GM12878 (cell line): ENCODE data around the gene LIG1. TPM values are rescaled to one million over a fixed set of nuclear protein-coding genes. Genes with fewer than 3 reads are reported as not detected.

Experiments
- ATAC-seq: fragments of 200-7000 bp; cut with Tn5 transposase; 3 replicates; pipeline ENCODE4 v1.9.1; 2020; ENCODE audit warnings: mild to moderate bottlenecking, moderate library complexity
- BruUV-seq: library from RNA; stranded (reverse); fragments of 400-500 nt; replicated peaks from 2 replicates; lab custom pipeline; 2021; lab: Mats Ljungman, UMichigan
- CTCF ChIA-PET: fragments of 300-600 bp; sonication (Branson Sonifier 250); formaldehyde crosslinking; extraction: SDS; loops from one replicate; lab custom pipeline; 2021; ENCODE audit warnings: inconsistent platforms; lab: Yijun Ruan, JAX
- POLR2A ChIA-PET: fragments of 350-600 bp; formaldehyde crosslinking; extraction: SDS; loops from one replicate; lab custom pipeline; 2021; ENCODE audit warnings: inconsistent platforms; lab: Charles Lee
- RAD21 ChIA-PET: fragments of 300-600 bp; sonication (Branson Sonifier 250); formaldehyde crosslinking; loops from one replicate; lab custom pipeline; 2023; ENCODE audit warnings: antibody characterized with exemption; ENCODE audit not compliant: unreplicated experiment; lab: Charles Lee
- SMC1A ChIA-PET: fragments of 300-600 bp; sonication (Branson Sonifier 250); formaldehyde crosslinking; loops from one replicate; lab custom pipeline; 2023; ENCODE audit not compliant: unreplicated experiment, uncharacterized antibody; lab: Charles Lee
- DNase-seq: peaks from one replicate; pipeline ENCODE4 v3.0.0-alpha.2; 2011; ENCODE audit warnings: low read depth, low spot score
- FAIRE-seq: peaks from 3 replicates; lab custom pipeline; 2011; peaks lifted over from hg19 to GRCh38; lab: Jason Lieb, UNC
- H2AFZ ChIP-seq: 2 replicates; pipeline ENCODE4 v1.6.0; 2011; ENCODE audit warnings: low read depth, low read length, control low read depth; ENCODE audit not compliant: control insufficient read depth
- H3K27ac ChIP-seq: 2 replicates; pipeline ENCODE4 v1.5.1; 2011; ENCODE audit warnings: control low read depth; ENCODE audit not compliant: control insufficient read depth, insufficient read depth
- H3K27me3 ChIP-seq, 2 experiments: replicated peaks in 1 of 2; 2 replicates each; pipeline versions ENCODE4 v1.6.0 to v1.6.1; 2011; ENCODE audit warnings: low read length in 1 of 2; ENCODE audit not compliant: control insufficient read depth in 2 of 2, insufficient read depth in 2 of 2
- H3K36me3 ChIP-seq, 2 experiments: 2 replicates each; pipeline ENCODE4 v1.5.1; 2011; ENCODE audit warnings: low read length in 1 of 2; ENCODE audit not compliant: control insufficient read depth in 2 of 2, insufficient read depth in 2 of 2
- H3K4me1 ChIP-seq: 2 replicates; pipeline ENCODE4 v1.6.1; 2011; ENCODE audit warnings: mild to moderate bottlenecking, low read length, moderate library complexity, mixed read lengths; ENCODE audit not compliant: control insufficient read depth, insufficient read depth
- H3K4me2 ChIP-seq: 2 replicates; pipeline ENCODE4 v1.6.0; 2011; ENCODE audit warnings: control low read depth; ENCODE audit not compliant: control insufficient read depth, insufficient read depth
- H3K4me3 ChIP-seq: fragments of 200-600 bp; sonication (generic); 2 replicates; pipeline ENCODE4 v1.5.1; 2016
- H3K79me2 ChIP-seq: 2 replicates; pipeline ENCODE4 v1.6.0; 2011; ENCODE audit warnings: low read length; ENCODE audit not compliant: control insufficient read depth, insufficient read depth
- H3K9ac ChIP-seq: 2 replicates; pipeline ENCODE4 v1.8.0; 2011; ENCODE audit warnings: low read length, control low read depth, mixed read lengths; ENCODE audit not compliant: control insufficient read depth, insufficient read depth
- H3K9me3 ChIP-seq: replicated peaks from 3 replicates; pipeline ENCODE4 v1.5.1; 2011; ENCODE audit warnings: mild to moderate bottlenecking, low read length; ENCODE audit not compliant: control insufficient read depth, insufficient read depth
- H4K20me1 ChIP-seq: 2 replicates; pipeline ENCODE4 v1.6.0; 2011; ENCODE audit not compliant: control insufficient read depth, insufficient read depth
- CHD1 ChIP-seq: IDR thresholded peaks from 2 replicates; pipeline ENCODE4 v1.6.1; 2012; ENCODE audit warnings: low read depth, low read length, improper control_type of control experiment
- FOXM1 ChIP-seq: IDR thresholded peaks from 2 replicates; pipeline ENCODE4 v1.6.1; 2012; ENCODE audit warnings: low read depth, mild to moderate bottlenecking, inconsistent platforms, low read length, moderate library complexity
- GABPA ChIP-seq: IDR thresholded peaks from 2 replicates; pipeline ENCODE4 v1.6.1; 2014; ENCODE audit warnings: antibody characterized with exemption, low read depth, mild to moderate bottlenecking, inconsistent platforms
- HDAC6 ChIP-seq: fragments of 200-600 bp; sonication (generic); IDR thresholded peaks from one replicate; pipeline ENCODE4 v1.8.0; 2017; ENCODE audit warnings: antibody characterized with exemption; ENCODE audit not compliant: unreplicated experiment
- RBBP5 ChIP-seq: fragments of 200-600 bp; sonication (generic); conservative IDR thresholded peaks from 2 replicates; pipeline ENCODE4 v1.6.1; 2016
- TAF1 ChIP-seq: IDR thresholded peaks from 2 replicates; pipeline ENCODE4 v1.6.1; 2011; ENCODE audit warnings: mild to moderate bottlenecking, low read depth, low read length, borderline replicate concordance
- TARDBP ChIP-seq: IDR thresholded peaks from 2 replicates; pipeline ENCODE4 v1.6.1; 2016; ENCODE audit warnings: borderline replicate concordance
- TCF12 ChIP-seq: IDR thresholded peaks from 2 replicates; pipeline ENCODE4 v1.6.1; 2011; ENCODE audit warnings: low read depth, mild to moderate bottlenecking, low read length
- TCF3 ChIP-seq: IDR thresholded peaks from 2 replicates; pipeline ENCODE4 v1.6.1; 2012; ENCODE audit warnings: low read depth, mild to moderate bottlenecking, low read length, borderline replicate concordance; ENCODE audit not compliant: insufficient read depth
- WGBS: methylation state at CpG from one replicate; pipeline ENCODE4 v1.1.6; 2016; ENCODE audit warnings: low lambda C conversion rate; ENCODE audit not compliant: insufficient replicate concordance, insufficient coverage; ENCODE audit errors: missing lambda C conversion rate; 5-methylcytosine and 5-hydroxymethylcytosine counted together
- in situ Hi-C: fragments of 300-500 bp; cut with MboI; formaldehyde crosslinking; loops from 9 replicates; pipeline ENCODE4 v1.14.3; 2018; ENCODE audit warnings: mixed read lengths
- intact Hi-C: fragments of 100-400 bp; cut with micrococcal nuclease; formaldehyde crosslinking; loops from one replicate; pipeline ENCODE4 v1.14.2; 2022; ENCODE audit not compliant: unreplicated experiment
- polyA plus RNA-seq, 11 experiments: library from polyadenylated mRNA; depleted of rRNA in 4 of 11; unstranded in 6 of 11; stranded (reverse) in 5 of 11; fragments of >200 nt; fragmentation: Nextera tagmentation in 4 of 11; fragmentation: Illumina TruSeq in 1 of 11; extraction: Ambion mirVana in 4 of 11; extraction: Trizol in 1 of 11; gene quantifications; 1 replicate in 1 of 11; 2 replicates in 10 of 11; pipeline versions ENCODE4 v1.2.1 to v1.2.3, GENCODE V29; 2011 to 2016; ENCODE audit warnings: inconsistent platforms in 2 of 11, missing spikeins in 2 of 11, low read depth in 1 of 11
- total RNA-seq, 4 experiments: library from RNA; depleted of rRNA in 3 of 4; stranded (reverse); fragments of >200 nt in 3 of 4; fragmentation: Illumina TruSeq in 1 of 4; extraction: Trizol in 1 of 4; gene quantifications; 2 replicates each; pipeline versions ENCODE4 v1.2.1 to v1.2.3, GENCODE V29; 2013 to 2021
- TF ChIP-seq, protein P1 (sequence below): fragments of 450-650 bp; IDR thresholded peaks from 2 replicates; pipeline ENCODE4 v1.6.1; 2016; ENCODE audit warnings: mild to moderate bottlenecking
- TF ChIP-seq, protein P2 (sequence below): fragments of 450-650 bp; IDR thresholded peaks from 2 replicates; pipeline ENCODE4 v1.6.1; 2018; ENCODE audit warnings: mild to moderate bottlenecking, low read depth, moderate library complexity; ENCODE audit not compliant: partially characterized antibody

LIG1 gene
- total and polyA plus RNA-seq, 10 of the 15 experiments (the other 5 are each of a cell fraction or from before 2014, with no cell fraction given), result 7.8 to 117 (median 73.7) TPM

DNA sequence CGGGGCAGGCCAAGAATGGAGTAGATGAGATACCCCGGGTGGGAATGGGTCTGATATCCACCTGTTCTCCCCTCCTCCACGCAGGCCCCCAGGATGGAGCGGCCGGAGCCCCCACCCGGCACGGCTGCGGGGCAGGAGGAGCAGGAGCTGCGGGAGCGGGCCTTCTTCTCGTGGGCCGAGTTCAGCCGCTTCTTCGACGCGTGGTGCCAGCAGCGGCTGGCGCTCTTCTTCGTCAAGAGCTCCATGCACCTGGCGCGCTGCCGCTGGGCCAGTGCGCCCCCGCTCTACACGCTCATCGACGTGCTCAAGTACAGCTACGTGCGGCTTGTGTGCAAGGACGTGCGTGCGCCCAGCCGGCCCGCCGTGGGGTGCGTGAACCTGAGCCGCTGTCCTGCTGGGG is 1.6 kb upstream of the LIG1 start:
- TF ChIP-seq TAF1 (no peak), TCF3 (0 out of 2 replicates have a peak, but pooled peaks have one; percentile 21)
- ChIA-PET SMC1A (interaction anchor here (1.0 to 1.1 kb wide), 2 partner anchors 12 to 86 kb away, joined by 3 to 4 read pairs; no protein-coding TSS in a partner anchor), RAD21 (interaction anchor here (0.8 to 1.0 kb wide), 2 partner anchors 15 to 32 kb away, joined by 3 read pairs; no protein-coding TSS in a partner anchor), CTCF (interaction anchor here (1.0 to 1.5 kb wide), 2 partner anchors 23 to 33 kb away, joined by 4 to 11 read pairs; no protein-coding TSS in a partner anchor), POLR2A (interaction anchor here (0.5 to 1.4 kb wide), 2 partner anchors 32 to 95 kb away, joined by 3 to 8 read pairs; no protein-coding TSS in a partner anchor)
- in situ Hi-C loops, result no loop called here
- Histone ChIP-seq H3K36me3 (no peaks in the 10 kb centered on the region; a peak in 2 of 4 replicates), H3K4me2 (peak overlapping the region; percentile 67), H3K4me1 (peaks cover 19% of the 10 kb centered on the region), H2AFZ (no peak overlapping the region), H4K20me1 (peaks cover 4% of the 10 kb centered on the region; the same call in 1 of the 2 replicates), H3K27ac (peak overlapping the region; percentile 99; the same call in 1 of the 2 replicates), H3K9ac (no peak overlapping the region; the same call in 1 of the 2 replicates), H3K27me3 (no peaks in the 10 kb centered on the region), H3K79me2 (peaks cover 35% of the 10 kb centered on the region), H3K9me3 (no peaks in the 10 kb centered on the region), H3K4me3 (peak overlapping the region; percentile 99; the same call in 1 of the 2 replicates)
- ATAC-seq (no peak), DNase-seq (no peak), FAIRE-seq (no peak)
- BruUV-seq, result no TSS peak
- WGBS, result 98% methylated on average over 29 of the region's 37 CpGs
- intact Hi-C loops, result loop anchor here (10.0 kb wide), 1 partner anchor 93 kb away; no protein-coding TSS in a partner anchor

DNA sequence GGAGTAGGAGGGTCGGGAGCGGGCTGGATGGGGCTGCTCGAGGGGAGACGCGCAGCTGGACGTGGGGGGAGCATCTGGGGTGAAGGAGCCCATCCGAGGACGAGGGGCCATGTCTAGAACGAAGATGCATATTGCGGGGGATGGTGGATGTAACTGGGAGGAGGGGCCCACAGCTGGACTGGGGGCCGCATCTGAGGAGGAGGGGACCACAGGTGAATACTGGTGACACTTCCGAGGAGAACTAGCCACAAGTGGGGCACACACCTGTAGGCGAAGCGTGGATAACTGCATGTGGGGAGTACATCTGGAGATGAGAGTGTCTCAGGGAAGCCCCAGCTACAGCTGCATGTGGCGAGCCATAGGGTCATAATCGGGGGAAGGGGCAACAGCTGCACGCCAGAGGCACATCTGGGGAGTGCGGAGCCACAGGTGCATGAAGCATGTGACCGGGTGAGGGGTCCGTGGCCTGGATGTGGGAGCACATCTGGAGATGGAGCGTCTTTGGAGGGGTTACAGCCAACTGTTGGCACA is 738 bp upstream of the LIG1 start:
- no peaks in the 10 kb centered on the region for H3K9me3 ChIP-seq
- in situ Hi-C loops, result no loop called here
- FAIRE-seq (no peak), ATAC-seq (peak; percentile 25), DNase-seq (no peak)
- ChIA-PET RAD21 (interaction anchor here (0.6 to 1.0 kb wide), 3 partner anchors 16 to 193 kb away, joined by 3 to 5 read pairs (median 3); partner anchors contain the start of gene SYNGR4), SMC1A (interaction anchor here (1.0 to 1.1 kb wide), 2 partner anchors 13 to 87 kb away, joined by 3 to 4 read pairs; no protein-coding TSS in a partner anchor), CTCF (interaction anchor here (0.7 to 1.5 kb wide), 5 partner anchors 23 to 90 kb away, joined by 4 to 11 read pairs (median 4); partner anchors contain the start of gene PLA2G4C), POLR2A (interaction anchor here (1.2 to 1.4 kb wide), 2 partner anchors 33 to 79 kb away, joined by 5 to 8 read pairs; no protein-coding TSS in a partner anchor)
- no peaks in the 10 kb centered on the region for H3K27me3 ChIP-seq
- peak overlapping the region; percentile 99 for H3K4me3 ChIP-seq
- H3K4me2 ChIP-seq, result peak overlapping the region; percentile 67
- H3K9ac ChIP-seq, result peak overlapping the region; percentile 96
- WGBS, result under 1% methylated on average over 18 of the region's 21 CpGs
- peaks cover 19% of the 10 kb centered on the region for H3K4me1 ChIP-seq
- H3K27ac ChIP-seq, result peak overlapping the region; percentile 99
- BruUV-seq, result no TSS peak
- H2AFZ ChIP-seq, result peak overlapping the region; percentile 99
- peaks cover 4% of the 10 kb centered on the region; the same call in 1 of the 2 replicates for H4K20me1 ChIP-seq
- H3K79me2 ChIP-seq, result peaks cover 36% of the 10 kb centered on the region
- H3K36me3 ChIP-seq, result no peaks in the 10 kb centered on the region; a peak in 2 of 4 replicates
- intact Hi-C loops, result loop anchor here (10.0 kb wide), 1 partner anchor 94 kb away; no protein-coding TSS in a partner anchor
- no peak for TF ChIP-seq FOXM1
- TF ChIP-seq, protein P1, sequence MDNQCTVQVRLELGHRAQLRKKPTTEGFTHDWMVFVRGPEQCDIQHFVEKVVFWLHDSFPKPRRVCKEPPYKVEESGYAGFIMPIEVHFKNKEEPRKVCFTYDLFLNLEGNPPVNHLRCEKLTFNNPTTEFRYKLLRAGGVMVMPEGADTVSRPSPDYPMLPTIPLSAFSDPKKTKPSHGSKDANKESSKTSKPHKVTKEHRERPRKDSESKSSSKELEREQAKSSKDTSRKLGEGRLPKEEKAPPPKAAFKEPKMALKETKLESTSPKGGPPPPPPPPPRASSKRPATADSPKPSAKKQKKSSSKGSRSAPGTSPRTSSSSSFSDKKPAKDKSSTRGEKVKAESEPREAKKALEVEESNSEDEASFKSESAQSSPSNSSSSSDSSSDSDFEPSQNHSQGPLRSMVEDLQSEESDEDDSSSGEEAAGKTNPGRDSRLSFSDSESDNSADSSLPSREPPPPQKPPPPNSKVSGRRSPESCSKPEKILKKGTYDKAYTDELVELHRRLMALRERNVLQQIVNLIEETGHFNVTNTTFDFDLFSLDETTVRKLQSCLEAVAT, result no peak
- peak; percentile 83 for TF ChIP-seq TCF12
- TF ChIP-seq HDAC6, result no peak
- no peak for TF ChIP-seq RBBP5
- TF ChIP-seq TARDBP, result no peak
- TF ChIP-seq, protein P2, sequence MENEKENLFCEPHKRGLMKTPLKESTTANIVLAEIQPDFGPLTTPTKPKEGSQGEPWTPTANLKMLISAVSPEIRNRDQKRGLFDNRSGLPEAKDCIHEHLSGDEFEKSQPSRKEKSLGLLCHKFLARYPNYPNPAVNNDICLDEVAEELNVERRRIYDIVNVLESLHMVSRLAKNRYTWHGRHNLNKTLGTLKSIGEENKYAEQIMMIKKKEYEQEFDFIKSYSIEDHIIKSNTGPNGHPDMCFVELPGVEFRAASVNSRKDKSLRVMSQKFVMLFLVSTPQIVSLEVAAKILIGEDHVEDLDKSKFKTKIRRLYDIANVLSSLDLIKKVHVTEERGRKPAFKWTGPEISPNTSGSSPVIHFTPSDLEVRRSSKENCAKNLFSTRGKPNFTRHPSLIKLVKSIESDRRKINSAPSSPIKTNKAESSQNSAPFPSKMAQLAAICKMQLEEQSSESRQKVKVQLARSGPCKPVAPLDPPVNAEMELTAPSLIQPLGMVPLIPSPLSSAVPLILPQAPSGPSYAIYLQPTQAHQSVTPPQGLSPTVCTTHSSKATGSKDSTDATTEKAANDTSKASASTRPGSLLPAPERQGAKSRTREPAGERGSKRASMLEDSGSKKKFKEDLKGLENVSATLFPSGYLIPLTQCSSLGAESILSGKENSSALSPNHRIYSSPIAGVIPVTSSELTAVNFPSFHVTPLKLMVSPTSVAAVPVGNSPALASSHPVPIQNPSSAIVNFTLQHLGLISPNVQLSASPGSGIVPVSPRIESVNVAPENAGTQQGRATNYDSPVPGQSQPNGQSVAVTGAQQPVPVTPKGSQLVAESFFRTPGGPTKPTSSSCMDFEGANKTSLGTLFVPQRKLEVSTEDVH, result no peak
- TF ChIP-seq GABPA, result no peak
- TF ChIP-seq CHD1, result no peak
